Measurements from ENCODE around the gene PFDN6. TPM values are rescaled to one million over a fixed set of nuclear protein-coding genes. Genes with fewer than 3 reads are reported as not detected.

PFDN6 gene
- total RNA-seq, 1 experiment from 2014 or later = 101 TPM

GRCh38 chr6:33296797-33297405 is 7.5 kb downstream of the PFDN6 start:
- intact Hi-C loops (cut with micrococcal nuclease; ENCODE audit: unreplicated experiment) = no loop called here
- POLR2A ChIA-PET = interaction anchor here (1.0 to 1.6 kb wide), 2 partner anchors 8 to 15 kb away, joined by 3 to 5 read pairs; partner anchors contain the start of genes PFDN6 and WDR46
- in situ Hi-C loops (cut with HindIII; ENCODE audit: low pct_unique_long_range_greater_than_20kb, low sequenced_read_pairs) = no loop called here
- TF ChIP-seq POLR2AphosphoS5 (IDR thresholded peaks at IDR 0.05; ENCODE audit: low read depth, low read length) (0 out of 2 replicates have a peak, but pooled peaks have one; percentile 11), TCF7L2 (IDR thresholded peaks at IDR 0.05; ENCODE audit: low read depth, low read length) (no peak)
- CTCF ChIA-PET = interaction anchor here (0.6 kb wide), 1 partner anchor 265 kb away, joined by 14 read pairs; no protein-coding TSS in a partner anchor
- ATAC-seq (no peak), DNase-seq (ENCODE audit: low read depth, low spot score) (no peak)
- Histone ChIP-seq H3K27ac (ENCODE audit: low read length) (peak overlapping the region; percentile 55), H3K4me1 (ENCODE audit: control insufficient read depth, insufficient read depth, low read length) (peaks cover 13% of the 10 kb centered on the region), H3K9me3 (ENCODE audit: control insufficient read depth, insufficient read depth, low read depth, low read length) (no peaks in the 10 kb centered on the region), H3K27me3 (ENCODE audit: control insufficient read depth, insufficient read depth, low read length) (no peaks in the 10 kb centered on the region), H3K4me3 (ENCODE audit: low read depth in 2 of 2, low read length in 2 of 2) (peak overlapping the region; percentile 72 to 80), H3K36me3 (ENCODE audit: control insufficient read depth, insufficient read depth, low read length) (peaks cover 3% of the 10 kb centered on the region; the same call in 1 of the 2 replicates)
- no TSS peak for BruUV-seq (replicated peaks)

GRCh38 chr6:33297406-33297955 is 8.1 kb downstream of the PFDN6 start:
- DNase-seq (ENCODE audit: low read depth, low spot score) = no peak
- in situ Hi-C loops (cut with HindIII; ENCODE audit: low pct_unique_long_range_greater_than_20kb, low sequenced_read_pairs) (no loop called here), intact Hi-C loops (cut with micrococcal nuclease; ENCODE audit: unreplicated experiment) (no loop called here)
- CTCF ChIA-PET = interaction anchor here (0.6 kb wide), 1 partner anchor 264 kb away, joined by 14 read pairs; no protein-coding TSS in a partner anchor
- H3K27me3 ChIP-seq (ENCODE audit: control insufficient read depth, insufficient read depth, low read length) = no peaks in the 10 kb centered on the region
- no peak for TF ChIP-seq CTCF (IDR thresholded peaks at IDR 0.05)
- TF ChIP-seq POLR2AphosphoS5 (IDR thresholded peaks at IDR 0.05; ENCODE audit: low read depth, low read length) = 0 out of 2 replicates have a peak, but pooled peaks have one; percentile 9
- TF ChIP-seq REST (IDR thresholded peaks at IDR 0.05; ENCODE audit: insufficient read depth in 1 of 2, low read depth in 2 of 2, low read length in 1 of 2) = no peak
- no peak for TF ChIP-seq TCF7L2 (IDR thresholded peaks at IDR 0.05; ENCODE audit: low read depth, low read length)
- TF ChIP-seq SIN3A (IDR thresholded peaks at IDR 0.05; ENCODE audit: borderline replicate concordance, insufficient read depth, low read depth, low read length) = no peak
- ATAC-seq = peak; percentile 33
- peaks cover 3% of the 10 kb centered on the region; the same call in 1 of the 2 replicates for H3K36me3 ChIP-seq (ENCODE audit: control insufficient read depth, insufficient read depth, low read length)
- H3K4me1 ChIP-seq (ENCODE audit: control insufficient read depth, insufficient read depth, low read length) = peaks cover 13% of the 10 kb centered on the region
- peak overlapping the region; percentile 72 to 80 for H3K4me3 ChIP-seq (ENCODE audit: low read depth in 2 of 2, low read length in 2 of 2)
- no TSS peak for BruUV-seq (replicated peaks)
- H3K9me3 ChIP-seq (ENCODE audit: control insufficient read depth, insufficient read depth, low read depth, low read length) = no peaks in the 10 kb centered on the region
- POLR2A ChIA-PET = interaction anchor here (1.0 to 1.6 kb wide), 2 partner anchors 8 to 15 kb away, joined by 3 to 5 read pairs; partner anchors contain the start of genes PFDN6 and WDR46
- peak overlapping the region; percentile 55 for H3K27ac ChIP-seq (ENCODE audit: low read length)

Data from Panc1 (cell line).